HCT116 (cell line): ENCODE measurements around the gene SORBS1. TPM values are rescaled to one million over a fixed set of nuclear protein-coding genes. Genes with fewer than 3 reads are reported as not detected.

Experiments
- ATAC-seq: fragments of 200-7000 bp; cut with Tn5 transposase; 2 replicates; pipeline ENCODE4 v1.9.1; 2020; ENCODE audit warnings: mild to moderate bottlenecking, moderate library complexity
- BruUV-seq: library from RNA; stranded (reverse); fragments of 400-500 nt; replicated peaks from 2 replicates; lab custom pipeline; 2021; lab: Mats Ljungman, UMichigan
- CTCF ChIA-PET: fragments of 300-600 bp; sonication (Branson Sonifier 250); formaldehyde crosslinking; loops from one replicate; lab custom pipeline; 2021; ENCODE audit warnings: antibody characterized with exemption; lab: Charles Lee
- POLR2A ChIA-PET: fragments of 300-600, 350-600 bp; sonication (Branson Sonifier 250); formaldehyde crosslinking; loops from one replicate; lab custom pipeline; 2021; ENCODE audit warnings: antibody characterized with exemption; lab: Charles Lee
- RAD21 ChIA-PET, 2 experiments: fragments of 300-600 bp; sonication (Branson Sonifier 250); formaldehyde crosslinking; loops; one replicate each; lab custom pipeline; 2023; ENCODE audit warnings: low total read pairs in 2 of 2; ENCODE audit not compliant: uncharacterized antibody in 2 of 2, unreplicated experiment in 2 of 2, low non-redundant PET in 1 of 2; lab: Charles Lee
- DNase-seq: peaks from one replicate; pipeline ENCODE4 v3.0.0-alpha.2; 2010; ENCODE audit warnings: low read depth, low spot score
- H2AFZ ChIP-seq: fragments of 200-600 bp; shearing (Covaris generic), sonication (generic); 2 replicates; pipeline ENCODE4 v1.6.1; 2017; ENCODE audit warnings: low read depth, mixed run types, mixed read lengths, antibody characterized with exemption, low read length; ENCODE audit not compliant: poor library complexity, severe bottlenecking
- H3K27ac ChIP-seq: 2 replicates; pipeline ENCODE4 v1.5.1; 2012; ENCODE audit warnings: low read depth, low read length
- H3K27me3 ChIP-seq: fragments of 200-600 bp; sonication (generic); 2 replicates; pipeline ENCODE4 v1.6.1; 2016; ENCODE audit warnings: mixed run types, low read length, mixed read lengths; ENCODE audit not compliant: insufficient read depth
- H3K36me3 ChIP-seq, 2 experiments: fragments of 200-500 bp in 1 of 2; fragments of 200-600 bp in 1 of 2; sonication (Bioruptor generic) in 1 of 2; sonication (generic) in 1 of 2; 2 replicates each; pipeline versions ENCODE4 v1.5.1 to v1.6.1; 2014 to 2016; ENCODE audit warnings: low read length in 2 of 2, inconsistent platforms in 1 of 2, mixed read lengths in 1 of 2, mixed run types in 1 of 2; ENCODE audit not compliant: insufficient read depth in 2 of 2, control insufficient read depth in 1 of 2
- H3K4me1 ChIP-seq, 2 experiments: fragments of 200-600 bp in 1 of 2; sonication (generic) in 1 of 2; 2 replicates each; pipeline versions ENCODE4 v1.5.1 to v1.6.1; 2012 to 2017; ENCODE audit warnings: low read length in 2 of 2, inconsistent platforms in 1 of 2, mild to moderate bottlenecking in 1 of 2, mixed read lengths in 1 of 2, mixed run types in 1 of 2, moderate library complexity in 1 of 2; ENCODE audit not compliant: insufficient read depth in 2 of 2, control insufficient read depth in 1 of 2
- H3K4me2 ChIP-seq: fragments of 200-600 bp; sonication (generic); 2 replicates; pipeline ENCODE4 v1.6.1; 2017; ENCODE audit warnings: mixed run types, low read length, mixed read lengths
- H3K4me3 ChIP-seq, 2 experiments: fragments of 200-600 bp in 1 of 2; sonication (generic) in 1 of 2; replicated peaks in 1 of 2; 2 replicates each; pipeline ENCODE4 v1.5.1; 2011 to 2016; ENCODE audit warnings: low read length in 2 of 2, control low read depth in 1 of 2, low read depth in 1 of 2, mild to moderate bottlenecking in 1 of 2, mixed read lengths in 1 of 2, mixed run types in 1 of 2
- H3K79me2 ChIP-seq: fragments of 200-600 bp; sonication (generic); 2 replicates; pipeline ENCODE4 v1.6.1; 2017; ENCODE audit warnings: mild to moderate bottlenecking, mixed run types, low read length, moderate library complexity, mixed read lengths; ENCODE audit not compliant: insufficient read depth
- H3K9ac ChIP-seq: fragments of 200-600 bp; sonication (generic); 2 replicates; pipeline ENCODE4 v1.6.1; 2016; ENCODE audit warnings: low read length, mixed read lengths
- H3K9me2 ChIP-seq: fragments of 200-600 bp; sonication (generic), shearing (Covaris generic); 2 replicates; pipeline ENCODE4 v1.6.1; 2017; ENCODE audit warnings: mixed run types, mild to moderate bottlenecking, moderate library complexity; ENCODE audit not compliant: insufficient read depth
- H3K9me3 ChIP-seq, 2 experiments: fragments of 200-500 bp in 1 of 2; fragments of 200-600 bp in 1 of 2; sonication (Bioruptor generic) in 1 of 2; sonication (generic) in 1 of 2; 2 replicates each; pipeline ENCODE4 v1.6.1; 2014 to 2017; ENCODE audit warnings: low read length in 2 of 2, mixed read lengths in 2 of 2, inconsistent platforms in 1 of 2, low read depth in 1 of 2, mild to moderate bottlenecking in 1 of 2, mixed run types in 1 of 2, moderate library complexity in 1 of 2; ENCODE audit not compliant: control insufficient read depth in 1 of 2, insufficient read depth in 1 of 2
- H4K20me1 ChIP-seq: fragments of 200-600 bp; sonication (generic), shearing (Covaris generic); 2 replicates; pipeline ENCODE4 v1.6.1; 2017; ENCODE audit warnings: mixed run types, mild to moderate bottlenecking, moderate library complexity; ENCODE audit not compliant: insufficient read depth
- ATF3 ChIP-seq: IDR thresholded peaks from 2 replicates; pipeline ENCODE4 v1.6.1; 2012
- EZH2 ChIP-seq: fragments of 200-600 bp; sonication (generic); IDR thresholded peaks from 2 replicates; pipeline ENCODE4 v1.6.1; 2017; ENCODE audit warnings: antibody characterized with exemption, mixed run types
- POLR2AphosphoS5 ChIP-seq: IDR thresholded peaks from 2 replicates; pipeline ENCODE4 v1.6.1; 2011; ENCODE audit warnings: mild to moderate bottlenecking, low read depth, low read length, moderate library complexity
- RAD21 ChIP-seq: IDR thresholded peaks from 2 replicates; pipeline ENCODE4 v1.6.1; 2012; ENCODE audit warnings: low read depth, mild to moderate bottlenecking
- SP1 ChIP-seq: IDR thresholded peaks from 2 replicates; pipeline ENCODE4 v1.6.1; 2012; ENCODE audit warnings: low read depth
- ZBTB33 ChIP-seq: IDR thresholded peaks from 2 replicates; pipeline ENCODE4 v1.6.1; 2011; ENCODE audit warnings: mild to moderate bottlenecking, low read length, moderate library complexity; ENCODE audit not compliant: insufficient replicate concordance; ENCODE audit errors: extremely low read depth
- ZFX ChIP-seq: fragments of 450-650 bp; IDR thresholded peaks from 2 replicates; pipeline ENCODE4 v1.6.1; 2017
- ZNF274 ChIP-seq: fragments of 200-500 bp; sonication (Bioruptor generic); IDR thresholded peaks from 2 replicates; pipeline ENCODE4 v1.6.1; 2014; ENCODE audit warnings: mild to moderate bottlenecking, low read depth, low read length, inconsistent platforms
- intact Hi-C: fragments of 100-400 bp; cut with micrococcal nuclease; formaldehyde crosslinking; loops from 2 replicates; pipeline ENCODE4 v1.10.0; 2022
- total RNA-seq: library from RNA; stranded (reverse); gene quantifications from one replicate; pipeline ENCODE4 v1.2.1, GENCODE V29; 2021; ENCODE audit not compliant: unreplicated experiment

The SORBS1 gene
- total RNA-seq, 1 experiment from 2014 or later, result 3.4 TPM

- CTCF ChIA-PET, result no interaction called here
Observed at GRCh38 chr10:95413588-95413987, 147.6 kb downstream of the SORBS1 start.

More at GRCh38 chr10:95413588-95413987, 147.6 kb downstream of the SORBS1 start:
- H3K4me1 ChIP-seq, result peaks cover 0 to 3% of the 10 kb centered on the region in 2 experiments; a peak in 1 of 4 replicates
- no peak overlapping the region for H3K27ac ChIP-seq
- TF ChIP-seq ZBTB33 (no peak), EZH2 (no peak), ATF3 (no peak), ZFX (no peak), SP1 (no peak), RAD21 (no peak), POLR2AphosphoS5 (no peak), ZNF274 (no peak)
- ATAC-seq (no peak), DNase-seq (no peak)
- H3K9me3 ChIP-seq, result no peaks in the 10 kb centered on the region
- ChIA-PET RAD21 (no interaction called here), POLR2A (no interaction called here)
- BruUV-seq, result no TSS peak
- no peak overlapping the region for H3K4me2 ChIP-seq
- H4K20me1 ChIP-seq, result no peaks in the 10 kb centered on the region
- H3K27me3 ChIP-seq, result no peaks in the 10 kb centered on the region
- no peaks in the 10 kb centered on the region for H3K79me2 ChIP-seq
- H2AFZ ChIP-seq, result no peak overlapping the region
- no peaks in the 10 kb centered on the region for H3K9me2 ChIP-seq
- no peak overlapping the region for H3K4me3 ChIP-seq
- no peak overlapping the region for H3K9ac ChIP-seq
- intact Hi-C loops, result no loop called here
- no peaks in the 10 kb centered on the region for H3K36me3 ChIP-seq
